HepG2 (cell line): Measurements from ENCODE around the gene NARF. TPM values are rescaled to one million over a fixed set of nuclear protein-coding genes. Genes with fewer than 3 reads are reported as not detected.

Experiments
- CHCHD3 ChIP-seq: sonication (generic); formaldehyde crosslinking; IDR thresholded peaks from 2 replicates; pipeline ENCODE4 v1.8.0; 2022; ENCODE audit warnings: mild to moderate bottlenecking, missing genetic modification reagents, moderate library complexity
- FOXM1 ChIP-seq: sonication (generic); formaldehyde crosslinking; IDR thresholded peaks from 2 replicates; pipeline ENCODE4 v1.5.0; 2020; ENCODE audit warnings: missing genetic modification reagents
- SP2 ChIP-seq: sonication (generic); formaldehyde crosslinking; IDR thresholded peaks from 2 replicates; pipeline ENCODE4 v1.5.1; 2020; ENCODE audit warnings: mild to moderate bottlenecking, missing genetic modification reagents
- SRSF9 ChIP-seq: fragments of 200-400 bp; formaldehyde crosslinking; IDR thresholded peaks from 2 replicates; pipeline ENCODE4 v1.6.1; 2018; ENCODE audit warnings: borderline replicate concordance, mild to moderate bottlenecking, low read depth, low read length; ENCODE audit not compliant: insufficient read depth, poor library complexity, severe bottlenecking
- TGIF2 ChIP-seq: IDR thresholded peaks from 2 replicates; pipeline ENCODE4 v1.6.1; 2016; ENCODE audit warnings: control low read depth, missing compliant biosample characterization
- ZC3H13 ChIP-seq: sonication (generic); formaldehyde crosslinking; IDR thresholded peaks from 2 replicates; pipeline ENCODE4 v1.8.1; 2023; ENCODE audit warnings: mild to moderate bottlenecking, missing genetic modification reagents, moderate library complexity
- ZIK1 ChIP-seq: sonication (generic); formaldehyde crosslinking; IDR thresholded peaks from 2 replicates; pipeline ENCODE4 v1.5.0; 2020; ENCODE audit warnings: mild to moderate bottlenecking, low read depth, missing genetic modification reagents, borderline replicate concordance
- ZNF124 ChIP-seq: sonication (generic); formaldehyde crosslinking; IDR thresholded peaks from 2 replicates; pipeline ENCODE4 v1.4.0; 2020; ENCODE audit warnings: missing genetic modification reagents
- ZNF333 ChIP-seq: sonication (generic); formaldehyde crosslinking; IDR thresholded peaks from 2 replicates; pipeline ENCODE4 v1.4.0; 2020; ENCODE audit warnings: mild to moderate bottlenecking, missing genetic modification reagents, borderline replicate concordance
- ZNF572 ChIP-seq: sonication (generic); formaldehyde crosslinking; IDR thresholded peaks from 2 replicates; pipeline ENCODE4 v1.5.1; 2020; ENCODE audit warnings: mild to moderate bottlenecking, missing genetic modification reagents
- polyA plus RNA-seq, 8 experiments: library from polyadenylated mRNA; depleted of rRNA in 3 of 8; stranded (reverse) in 7 of 8; unstranded in 1 of 8; fragments of >200 nt; fragmentation: Illumina TruSeq in 4 of 8; extraction: Trizol in 4 of 8; gene quantifications; 2 replicates each; pipeline versions ENCODE4 v1.2.1 to v1.2.3, GENCODE V29; 2011 to 2016; ENCODE audit warnings: low read depth in 4 of 8, missing spikeins in 1 of 8, mixed read lengths in 1 of 8; ENCODE audit not compliant: insufficient read depth in 1 of 8
- total RNA-seq, 5 experiments: library from RNA; depleted of rRNA; stranded (reverse); fragments of >200 nt; fragmentation: Illumina TruSeq; extraction: Trizol; gene quantifications; 2 replicates each; pipeline ENCODE4 v1.2.3, GENCODE V29; 2016; ENCODE audit warnings: low read depth in 1 of 5
- TF ChIP-seq, protein P1 (sequence below): sonication (generic); formaldehyde crosslinking; IDR thresholded peaks from 2 replicates; pipeline ENCODE4 v1.8.1; 2023; ENCODE audit warnings: missing genetic modification reagents, mild to moderate bottlenecking, borderline replicate concordance
- TF ChIP-seq, protein P2 (sequence below): sonication (generic); formaldehyde crosslinking; IDR thresholded peaks from 2 replicates; pipeline ENCODE4 v1.4.0; 2020; ENCODE audit warnings: missing genetic modification reagents
- TF ChIP-seq, protein P3 (sequence below): sonication (generic); formaldehyde crosslinking; IDR thresholded peaks from 2 replicates; pipeline ENCODE4 v1.5.1; 2020; ENCODE audit warnings: missing genetic modification reagents, mild to moderate bottlenecking, borderline replicate concordance
- TF ChIP-seq, protein P4 (sequence below): sonication (generic); formaldehyde crosslinking; IDR thresholded peaks from 2 replicates; pipeline ENCODE4 v1.5.1; 2020; ENCODE audit warnings: mild to moderate bottlenecking, moderate library complexity, missing genetic modification reagents
- TF ChIP-seq, protein P5 (sequence below): sonication (generic); formaldehyde crosslinking; IDR thresholded peaks from 2 replicates; pipeline ENCODE4 v1.5.0; 2020; ENCODE audit warnings: missing genetic modification reagents
- TF ChIP-seq, protein P6 (sequence below): sonication (generic); formaldehyde crosslinking; IDR thresholded peaks from 2 replicates; pipeline ENCODE4 v1.4.0; 2020; ENCODE audit warnings: mild to moderate bottlenecking, low read depth, missing genetic modification reagents
- TF ChIP-seq, protein P7 (sequence below): sonication (generic); formaldehyde crosslinking; IDR thresholded peaks from 2 replicates; pipeline ENCODE4 v1.4.0; 2020; ENCODE audit warnings: missing genetic modification reagents

The NARF gene
- total and polyA plus RNA-seq, 2 of the 13 experiments (the other 11 are each of a cell fraction or from before 2014, with no cell fraction given), result 61.1 to 144 TPM

DNA sequence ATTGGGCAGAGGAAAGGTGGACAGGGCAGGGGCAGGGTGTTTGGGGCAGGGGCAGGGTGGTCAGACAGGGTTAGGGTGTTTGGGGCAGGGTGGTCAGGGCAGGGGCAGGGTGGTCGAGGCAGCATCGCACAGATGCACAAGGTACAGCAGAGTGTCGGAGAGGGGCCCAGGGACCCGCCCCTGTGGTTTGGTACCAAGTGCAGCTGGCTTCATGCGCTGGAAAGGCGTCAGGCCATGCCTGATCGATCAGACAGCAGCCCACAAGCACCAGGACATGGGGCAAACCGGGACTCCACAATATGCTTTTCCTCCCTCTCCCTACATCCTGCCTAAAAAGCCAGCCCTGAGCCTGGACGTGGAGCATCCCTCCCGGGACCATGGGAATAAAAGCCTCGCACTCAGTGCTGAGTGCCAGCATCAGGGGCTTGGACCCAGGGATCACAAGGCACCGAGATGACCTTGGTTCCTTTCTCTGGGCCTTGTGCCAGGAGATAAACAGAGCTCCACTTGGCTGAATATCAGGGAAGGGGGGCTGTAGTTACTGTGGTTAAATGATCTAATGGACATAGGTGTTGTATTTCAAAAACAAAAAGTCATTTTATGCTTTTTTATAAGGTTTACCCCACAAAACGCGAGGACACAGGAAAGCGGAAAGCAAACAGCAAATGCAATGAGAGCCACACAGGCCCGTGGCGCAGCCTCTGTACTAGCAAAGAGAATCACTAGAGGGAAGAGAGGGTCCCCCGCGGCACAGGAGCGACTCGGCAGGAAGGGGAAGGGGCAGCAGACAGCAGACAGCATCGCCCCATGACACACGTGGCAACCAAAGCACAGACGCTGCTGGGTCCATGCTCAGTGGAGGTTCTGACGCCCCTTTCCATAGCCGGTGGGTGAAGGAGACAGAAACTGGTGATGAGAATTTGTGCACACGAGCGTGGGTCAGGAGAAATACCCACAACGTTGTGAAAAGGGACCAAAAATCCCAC is 45.7 kb upstream of the NARF start (continued):
- TF ChIP-seq, protein P1, sequence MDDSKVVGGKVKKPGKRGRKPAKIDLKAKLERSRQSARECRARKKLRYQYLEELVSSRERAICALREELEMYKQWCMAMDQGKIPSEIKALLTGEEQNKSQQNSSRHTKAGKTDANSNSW, result no peak
- TF ChIP-seq, protein P2, sequence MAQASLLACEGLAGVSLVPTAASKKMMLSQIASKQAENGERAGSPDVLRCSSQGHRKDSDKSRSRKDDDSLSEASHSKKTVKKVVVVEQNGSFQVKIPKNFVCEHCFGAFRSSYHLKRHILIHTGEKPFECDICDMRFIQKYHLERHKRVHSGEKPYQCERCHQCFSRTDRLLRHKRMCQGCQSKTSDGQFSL (CRISPR knock-in tag), result no peak
- no peak for TF ChIP-seq ZNF333
- TF ChIP-seq, protein P3, sequence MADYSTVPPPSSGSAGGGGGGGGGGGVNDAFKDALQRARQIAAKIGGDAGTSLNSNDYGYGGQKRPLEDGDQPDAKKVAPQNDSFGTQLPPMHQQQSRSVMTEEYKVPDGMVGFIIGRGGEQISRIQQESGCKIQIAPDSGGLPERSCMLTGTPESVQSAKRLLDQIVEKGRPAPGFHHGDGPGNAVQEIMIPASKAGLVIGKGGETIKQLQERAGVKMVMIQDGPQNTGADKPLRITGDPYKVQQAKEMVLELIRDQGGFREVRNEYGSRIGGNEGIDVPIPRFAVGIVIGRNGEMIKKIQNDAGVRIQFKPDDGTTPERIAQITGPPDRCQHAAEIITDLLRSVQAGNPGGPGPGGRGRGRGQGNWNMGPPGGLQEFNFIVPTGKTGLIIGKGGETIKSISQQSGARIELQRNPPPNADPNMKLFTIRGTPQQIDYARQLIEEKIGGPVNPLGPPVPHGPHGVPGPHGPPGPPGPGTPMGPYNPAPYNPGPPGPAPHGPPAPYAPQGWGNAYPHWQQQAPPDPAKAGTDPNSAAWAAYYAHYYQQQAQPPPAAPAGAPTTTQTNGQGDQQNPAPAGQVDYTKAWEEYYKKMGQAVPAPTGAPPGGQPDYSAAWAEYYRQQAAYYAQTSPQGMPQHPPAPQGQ (CRISPR knock-in tag), result no peak
- no peak for TF ChIP-seq TGIF2
- no peak for TF ChIP-seq ZNF124 (CRISPR knock-in tag)
- TF ChIP-seq, protein P4, sequence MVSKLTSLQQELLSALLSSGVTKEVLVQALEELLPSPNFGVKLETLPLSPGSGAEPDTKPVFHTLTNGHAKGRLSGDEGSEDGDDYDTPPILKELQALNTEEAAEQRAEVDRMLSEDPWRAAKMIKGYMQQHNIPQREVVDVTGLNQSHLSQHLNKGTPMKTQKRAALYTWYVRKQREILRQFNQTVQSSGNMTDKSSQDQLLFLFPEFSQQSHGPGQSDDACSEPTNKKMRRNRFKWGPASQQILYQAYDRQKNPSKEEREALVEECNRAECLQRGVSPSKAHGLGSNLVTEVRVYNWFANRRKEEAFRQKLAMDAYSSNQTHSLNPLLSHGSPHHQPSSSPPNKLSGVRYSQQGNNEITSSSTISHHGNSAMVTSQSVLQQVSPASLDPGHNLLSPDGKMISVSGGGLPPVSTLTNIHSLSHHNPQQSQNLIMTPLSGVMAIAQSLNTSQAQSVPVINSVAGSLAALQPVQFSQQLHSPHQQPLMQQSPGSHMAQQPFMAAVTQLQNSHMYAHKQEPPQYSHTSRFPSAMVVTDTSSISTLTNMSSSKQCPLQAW, result peak; percentile 83
- TF ChIP-seq CHCHD3 (CRISPR knock-in tag), result no peak; the same call in 1 of the 2 replicates
- TF ChIP-seq SP2 (CRISPR knock-in tag), result no peak
- no peak for TF ChIP-seq FOXM1 (CRISPR knock-in tag)
- no peak for TF ChIP-seq ZIK1
- TF ChIP-seq, protein P5, sequence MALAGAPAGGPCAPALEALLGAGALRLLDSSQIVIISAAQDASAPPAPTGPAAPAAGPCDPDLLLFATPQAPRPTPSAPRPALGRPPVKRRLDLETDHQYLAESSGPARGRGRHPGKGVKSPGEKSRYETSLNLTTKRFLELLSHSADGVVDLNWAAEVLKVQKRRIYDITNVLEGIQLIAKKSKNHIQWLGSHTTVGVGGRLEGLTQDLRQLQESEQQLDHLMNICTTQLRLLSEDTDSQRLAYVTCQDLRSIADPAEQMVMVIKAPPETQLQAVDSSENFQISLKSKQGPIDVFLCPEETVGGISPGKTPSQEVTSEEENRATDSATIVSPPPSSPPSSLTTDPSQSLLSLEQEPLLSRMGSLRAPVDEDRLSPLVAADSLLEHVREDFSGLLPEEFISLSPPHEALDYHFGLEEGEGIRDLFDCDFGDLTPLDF (CRISPR knock-in tag), result no peak
- TF ChIP-seq, protein P6, sequence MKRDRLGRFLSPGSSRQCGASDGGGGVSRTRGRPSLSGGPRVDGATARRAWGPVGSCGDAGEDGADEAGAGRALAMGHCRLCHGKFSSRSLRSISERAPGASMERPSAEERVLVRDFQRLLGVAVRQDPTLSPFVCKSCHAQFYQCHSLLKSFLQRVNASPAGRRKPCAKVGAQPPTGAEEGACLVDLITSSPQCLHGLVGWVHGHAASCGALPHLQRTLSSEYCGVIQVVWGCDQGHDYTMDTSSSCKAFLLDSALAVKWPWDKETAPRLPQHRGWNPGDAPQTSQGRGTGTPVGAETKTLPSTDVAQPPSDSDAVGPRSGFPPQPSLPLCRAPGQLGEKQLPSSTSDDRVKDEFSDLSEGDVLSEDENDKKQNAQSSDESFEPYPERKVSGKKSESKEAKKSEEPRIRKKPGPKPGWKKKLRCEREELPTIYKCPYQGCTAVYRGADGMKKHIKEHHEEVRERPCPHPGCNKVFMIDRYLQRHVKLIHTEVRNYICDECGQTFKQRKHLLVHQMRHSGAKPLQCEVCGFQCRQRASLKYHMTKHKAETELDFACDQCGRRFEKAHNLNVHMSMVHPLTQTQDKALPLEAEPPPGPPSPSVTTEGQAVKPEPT (CRISPR knock-in tag), result no peak
- TF ChIP-seq SRSF9, result no peak
- TF ChIP-seq ZC3H13 (CRISPR knock-in tag), result no peak
- TF ChIP-seq ZNF572 (CRISPR knock-in tag), result 0 out of 2 replicates have a peak, but pooled peaks have one; percentile 69
- TF ChIP-seq, protein P7, sequence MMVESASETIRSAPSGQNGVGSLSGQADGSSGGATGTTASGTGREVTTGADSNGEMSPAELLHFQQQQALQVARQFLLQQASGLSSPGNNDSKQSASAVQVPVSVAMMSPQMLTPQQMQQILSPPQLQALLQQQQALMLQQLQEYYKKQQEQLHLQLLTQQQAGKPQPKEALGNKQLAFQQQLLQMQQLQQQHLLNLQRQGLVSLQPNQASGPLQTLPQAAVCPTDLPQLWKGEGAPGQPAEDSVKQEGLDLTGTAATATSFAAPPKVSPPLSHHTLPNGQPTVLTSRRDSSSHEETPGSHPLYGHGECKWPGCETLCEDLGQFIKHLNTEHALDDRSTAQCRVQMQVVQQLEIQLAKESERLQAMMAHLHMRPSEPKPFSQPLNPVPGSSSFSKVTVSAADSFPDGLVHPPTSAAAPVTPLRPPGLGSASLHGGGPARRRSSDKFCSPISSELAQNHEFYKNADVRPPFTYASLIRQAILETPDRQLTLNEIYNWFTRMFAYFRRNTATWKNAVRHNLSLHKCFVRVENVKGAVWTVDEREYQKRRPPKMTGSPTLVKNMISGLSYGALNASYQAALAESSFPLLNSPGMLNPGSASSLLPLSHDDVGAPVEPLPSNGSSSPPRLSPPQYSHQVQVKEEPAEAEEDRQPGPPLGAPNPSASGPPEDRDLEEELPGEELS (CRISPR knock-in tag), result no peak
